ENCODE measurements around the gene TNS2. TPM values are rescaled to one million over a fixed set of nuclear protein-coding genes. Genes with fewer than 3 reads are reported as not detected.

Gene TNS2
- total and polyA plus RNA-seq, 9 of the 15 experiments (the other 6 are each of a cell fraction or from before 2014, with no cell fraction given) = 0.28 to 3.1 (median 1.2) TPM; not detected in 1

GRCh38 chr12:53005986-53006809 lies 43.7 kb upstream of the TNS2 start, which contains the start of gene EIF4B (continued):
- TF ChIP-seq ZBTB40 (IDR thresholded peaks at IDR 0.05) (peak; percentile 61; the same call in 1 of the 2 replicates), ZBTB40 (CRISPR knock-in tag; IDR thresholded peaks at IDR 0.05) (no peak), ZNF586 (CRISPR knock-in tag; conservative IDR thresholded peaks at IDR 0.05) (no peak), AFF1 (IDR thresholded peaks at IDR 0.05; ENCODE audit: low read depth in 1 of 2, partially characterized antibody in 2 of 2) (peak; percentile 51 to 92), SMARCA4 (IDR thresholded peaks at IDR 0.05) (peak; percentile 48), SMARCA5 (IDR thresholded peaks at IDR 0.05) (0 out of 2 replicates have a peak, but pooled peaks have one; percentile 28), PATZ1 (CRISPR knock-in tag; IDR thresholded peaks at IDR 0.05; ENCODE audit: borderline replicate concordance) (0 out of 2 replicates have a peak, but pooled peaks have one; percentile 31), THAP7 (CRISPR knock-in tag; IDR thresholded peaks at IDR 0.05) (peak; percentile 80; the same call in 1 of the 2 replicates)
